PC-9 (cell line): ENCODE measurements around the gene TBC1D2B.

ENCODE experiments used
- CTCF ChIP-seq: fragments of 200-600 bp; sonication (generic); conservative IDR thresholded peaks from 2 replicates; pipeline ENCODE4 v1.6.1; 2017; ENCODE audit warnings: mixed run types, antibody characterized with exemption, mild to moderate bottlenecking, moderate library complexity
- EZH2 ChIP-seq: fragments of 200-600 bp; sonication (generic); IDR thresholded peaks from 2 replicates; pipeline ENCODE4 v1.8.0; 2017; ENCODE audit warnings: antibody characterized with exemption, low read depth

GRCh38 chr15:77966540-77967234 lies 110.8 kb downstream of the TBC1D2B start:
- TF ChIP-seq CTCF (peak; percentile 87), EZH2 (no peak)
